BLaER1 treated with 17β-estradiol and CSF1 and Interleukin-3, amounts not matched to agents 10 nM and 100 nM (cell line): ENCODE results near the gene FLG2.
A peak's percentile ranks its signal among the peaks of the same experiment; 100 is the strongest.
"Not testable (repeated sequence)": the region's sequence is repeated elsewhere in the genome, so short reads cannot be mapped to it uniquely, and the experiment has no call there.

Experiments
- H3K27ac ChIP-seq, 11 experiments: shearing (Covaris generic); formaldehyde crosslinking; 2 replicates each; pipeline ENCODE4 v1.8.1; 2022
- H3K27me3 ChIP-seq, 11 experiments: shearing (Covaris generic); formaldehyde crosslinking; 2 replicates each; pipeline ENCODE4 v1.8.1; 2022
- H3K36me3 ChIP-seq, 11 experiments: shearing (Covaris generic); formaldehyde crosslinking; 2 replicates each; pipeline ENCODE4 v1.8.1; 2022
- H3K4me1 ChIP-seq, 10 experiments: shearing (Covaris generic); formaldehyde crosslinking; 2 replicates each; pipeline ENCODE4 v1.8.1; 2022
- H3K4me2 ChIP-seq, 11 experiments: shearing (Covaris generic); formaldehyde crosslinking; 2 replicates each; pipeline ENCODE4 v1.8.1; 2022
- H3K4me3 ChIP-seq, 10 experiments: shearing (Covaris generic); formaldehyde crosslinking; 2 replicates each; pipeline ENCODE4 v1.8.1; 2022
- H3K9ac ChIP-seq, 11 experiments: shearing (Covaris generic); formaldehyde crosslinking; 2 replicates each; pipeline ENCODE4 v1.8.1; 2022
- H3K9me3 ChIP-seq, 11 experiments: shearing (Covaris generic); formaldehyde crosslinking; replicated peaks in 1 of 11; 2 replicates each; pipeline ENCODE4 v1.8.1; 2022
- H4K20me1 ChIP-seq, 11 experiments: shearing (Covaris generic); formaldehyde crosslinking; 2 replicates each; pipeline ENCODE4 v1.8.1; 2022
- Cebpa-rat ChIP-seq, 11 experiments: shearing (Covaris generic); IDR thresholded peaks; 2 replicates each; pipeline ENCODE4 v1.8.1; 2022

FLG2 gene

DNA sequence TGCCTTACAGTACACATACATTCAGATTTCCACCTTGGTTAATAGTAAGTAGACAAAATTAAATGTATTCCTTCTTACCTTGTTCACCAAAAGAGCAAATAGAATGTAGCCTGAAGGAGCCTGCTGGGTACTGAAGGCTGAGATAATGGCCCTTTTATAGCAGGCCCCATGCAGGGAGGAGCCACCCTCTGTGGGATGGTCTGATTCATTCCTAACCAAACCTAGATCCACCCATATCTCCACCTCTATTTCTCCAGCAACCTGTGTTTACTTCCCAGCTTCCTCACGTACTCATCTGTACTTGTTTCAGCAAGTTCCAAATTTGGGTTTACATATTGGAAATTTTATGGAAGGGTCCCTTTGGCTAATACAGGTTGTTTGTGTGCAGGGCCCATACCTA is 34.7 kb downstream of the FLG2 start, which contains the start of gene FLG:
Gene FLG (minus strand): TSS at position 129 of the 400 bp plus-strand sequence. CDS start 9,783 bp downstream, outside the sequence.
- Histone ChIP-seq H3K27ac (no peak within 1 kb of the TSS), H3K4me2 (no peak within 1 kb of the TSS), H3K4me1 (no peaks in the 10 kb centered on the region), H3K9me3 (no peaks in the 10 kb centered on the region), H3K27me3 (no peaks in the 10 kb centered on the region), H3K4me3 (no peak within 1 kb of the TSS), H3K9ac (no peak within 1 kb of the TSS), H3K36me3 (no peaks in the 10 kb centered on the region), H4K20me1 (no peaks in the 10 kb centered on the region)
- TF ChIP-seq Cebpa-rat (IDR thresholded peaks at IDR 0.05) = no peak

- peaks cover 0 to 7% (median 0%) of the 10 kb centered on the region in 10 experiments; a peak in 1 of 20 replicates for H3K4me1 ChIP-seq
- no peak for TF ChIP-seq Cebpa-rat (IDR thresholded peaks at IDR 0.05)
- H3K4me2 ChIP-seq = peak overlapping the region in 1 of 11 experiments; percentile 19; a peak in 1 of 22 replicates
- peak overlapping the region in 2 of 11 experiments; percentile 30 to 43; a peak in 2 of 22 replicates for H3K27ac ChIP-seq
- no peaks in the 10 kb centered on the region for H3K27me3 ChIP-seq
- H3K9ac ChIP-seq = no peak overlapping the region
- no peaks in the 10 kb centered on the region for H3K36me3 ChIP-seq
- H4K20me1 ChIP-seq = no peaks in the 10 kb centered on the region
- H3K9me3 ChIP-seq = peaks cover 0 to 7% (median 0%) of the 10 kb centered on the region in 11 experiments; a peak in 3 of 22 replicates
- H3K4me3 ChIP-seq = no peak overlapping the region
These were observed 45.8 kb downstream of the FLG2 start for GRCh38 chr1:152313970-152314369.

DNA sequence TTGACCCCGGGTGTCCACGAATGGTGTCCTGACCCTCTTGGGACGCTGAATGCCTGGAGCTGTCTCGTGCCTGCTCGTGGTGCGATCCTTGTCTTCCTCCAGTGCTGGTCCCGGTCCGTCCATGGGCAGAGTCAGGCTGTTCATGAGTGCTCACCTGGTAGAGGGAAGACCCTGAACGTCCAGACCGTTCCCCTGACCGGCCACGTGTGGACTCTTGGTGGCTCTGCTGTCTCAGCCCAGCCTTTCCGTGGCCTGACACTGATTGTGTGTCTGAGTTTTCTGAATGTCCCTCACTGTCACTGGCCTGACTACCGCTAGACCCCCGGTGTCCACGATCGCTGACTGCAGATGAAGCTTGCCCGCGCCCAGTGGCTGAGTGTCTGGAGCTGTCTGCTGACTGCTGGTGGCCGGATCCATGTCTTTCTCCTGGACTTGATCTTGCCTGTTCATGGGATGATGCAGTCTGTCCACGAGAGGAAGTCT is 46.4 kb downstream of the FLG2 start:
- no peak overlapping the region for H3K4me2 ChIP-seq
- H3K4me1 ChIP-seq = peaks cover 0 to 7% (median 0%) of the 10 kb centered on the region in 10 experiments; a peak in 1 of 20 replicates
- no peak for TF ChIP-seq Cebpa-rat (IDR thresholded peaks at IDR 0.05)
- peak overlapping the region in 2 of 11 experiments; percentile 30 to 43; a peak in 2 of 22 replicates for H3K27ac ChIP-seq
- no peaks in the 10 kb centered on the region for H4K20me1 ChIP-seq
- H3K9ac ChIP-seq = no peak overlapping the region
- no peaks in the 10 kb centered on the region for H3K27me3 ChIP-seq
- H3K9me3 ChIP-seq = peaks cover 0 to 7% (median 0%) of the 10 kb centered on the region in 11 experiments; a peak in 3 of 22 replicates
- no peak overlapping the region for H3K4me3 ChIP-seq
- H3K36me3 ChIP-seq = no peaks in the 10 kb centered on the region

- not testable (repeated sequence) for H3K27ac ChIP-seq, H3K9ac ChIP-seq, H4K20me1 ChIP-seq, H3K27me3 ChIP-seq, H3K9me3 ChIP-seq, H3K4me1 ChIP-seq, H3K4me3 ChIP-seq, H3K36me3 ChIP-seq, H3K4me2 ChIP-seq
These were observed 47.6 kb downstream of the FLG2 start for GRCh38 chr1:152312169-152312568.

DNA sequence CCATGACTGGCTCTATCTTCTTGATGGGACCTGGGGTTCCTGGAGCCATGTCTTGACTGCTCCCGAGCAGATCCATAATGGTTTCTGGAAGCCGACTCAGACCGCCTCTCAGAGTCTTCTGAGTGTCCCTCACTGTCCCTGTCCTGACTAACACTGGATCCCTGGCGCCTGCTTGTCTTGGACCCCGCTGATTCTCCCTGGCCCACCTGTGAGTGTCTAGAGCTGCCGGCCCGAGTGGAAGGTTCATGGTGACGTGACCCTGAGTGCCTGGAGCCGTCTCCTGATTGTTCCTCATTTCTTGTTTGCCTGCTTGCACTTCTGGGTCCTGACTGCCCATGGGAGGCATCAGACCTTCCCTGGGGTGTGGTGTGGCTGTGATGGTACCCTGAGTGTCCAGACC is 49.9 kb downstream of the FLG2 start:
- Histone ChIP-seq H3K4me1 (peaks cover 0 to 7% (median 0%) of the 10 kb centered on the region in 10 experiments; a peak in 1 of 20 replicates), H3K9me3 (peaks cover 0 to 7% (median 0%) of the 10 kb centered on the region in 11 experiments; a peak in 3 of 22 replicates)

DNA sequence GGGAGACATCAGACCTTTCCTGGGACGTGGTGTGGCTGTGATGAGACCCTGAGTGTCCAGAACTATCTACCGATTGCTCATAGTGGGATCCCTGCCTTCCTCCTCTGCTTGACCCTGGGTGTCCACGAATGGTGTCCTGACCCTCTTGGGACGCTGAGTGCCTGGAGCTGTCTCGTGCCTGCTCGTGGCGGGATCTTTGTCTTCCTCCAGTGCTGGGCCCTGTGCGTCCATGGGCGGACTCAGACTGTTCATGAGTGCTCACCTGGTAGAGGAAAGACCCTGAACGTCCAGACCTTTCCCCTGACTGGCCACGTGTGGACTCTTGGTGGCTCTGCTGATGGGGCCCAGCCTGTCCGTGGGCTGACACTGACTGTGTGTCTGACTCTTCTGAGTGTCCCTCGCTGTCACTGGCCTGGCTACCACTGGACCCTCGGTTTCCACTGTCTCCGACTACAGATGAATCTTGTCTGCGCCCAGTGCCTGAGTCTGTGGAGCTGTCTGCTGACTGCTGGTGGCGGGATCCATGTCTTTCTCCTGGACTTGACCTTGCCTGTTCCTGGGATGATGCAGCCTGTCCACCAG is 50.4 kb downstream of the FLG2 start:
- not testable (repeated sequence) for H3K9ac ChIP-seq, H3K4me3 ChIP-seq, H3K4me1 ChIP-seq, H4K20me1 ChIP-seq, H3K27ac ChIP-seq, H3K27me3 ChIP-seq, H3K9me3 ChIP-seq, H3K36me3 ChIP-seq, H3K4me2 ChIP-seq

More for the DNA sequence above, 49.9 kb downstream of the FLG2 start:
- Histone ChIP-seq H4K20me1 (no peaks in the 10 kb centered on the region), H3K9ac (no peak overlapping the region), H3K27me3 (no peaks in the 10 kb centered on the region), H3K36me3 (no peaks in the 10 kb centered on the region), H3K4me3 (no peak overlapping the region), H3K4me2 (no peak overlapping the region), H3K27ac (no peak overlapping the region)
- TF ChIP-seq Cebpa-rat (IDR thresholded peaks at IDR 0.05) = no peak

GRCh38 chr1:152308758-152309157 is 51.0 kb downstream of the FLG2 start:
- H4K20me1 ChIP-seq, H3K4me1 ChIP-seq, H3K27ac ChIP-seq, H3K4me2 ChIP-seq, H3K9me3 ChIP-seq, H3K4me3 ChIP-seq, H3K36me3 ChIP-seq, H3K27me3 ChIP-seq, H3K9ac ChIP-seq: not testable (repeated sequence)

DNA sequence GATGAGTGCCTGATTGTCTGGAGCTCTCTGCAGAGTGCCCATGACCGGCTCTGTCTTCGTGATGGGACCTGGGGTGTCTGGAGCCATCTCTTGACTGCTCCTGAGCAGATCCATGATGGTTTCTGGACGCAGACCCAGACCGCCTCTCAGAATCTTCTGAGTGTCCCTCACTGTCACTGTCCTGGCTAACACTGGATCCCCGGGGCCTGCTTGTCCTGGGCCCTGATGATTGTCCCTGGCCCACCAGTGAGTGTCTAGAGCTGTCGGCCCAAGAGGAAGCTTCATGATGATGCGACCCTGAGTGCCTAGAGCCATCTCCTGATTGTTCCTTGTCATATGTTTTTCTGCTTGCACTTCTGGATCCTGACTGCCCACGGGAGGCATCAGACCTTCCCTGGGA is 51.8 kb downstream of the FLG2 start:
- not testable (repeated sequence) for H3K4me2 ChIP-seq, H3K27ac ChIP-seq, H3K9ac ChIP-seq, H3K4me3 ChIP-seq, H3K36me3 ChIP-seq, H4K20me1 ChIP-seq, H3K27me3 ChIP-seq, H3K4me1 ChIP-seq, H3K9me3 ChIP-seq

DNA sequence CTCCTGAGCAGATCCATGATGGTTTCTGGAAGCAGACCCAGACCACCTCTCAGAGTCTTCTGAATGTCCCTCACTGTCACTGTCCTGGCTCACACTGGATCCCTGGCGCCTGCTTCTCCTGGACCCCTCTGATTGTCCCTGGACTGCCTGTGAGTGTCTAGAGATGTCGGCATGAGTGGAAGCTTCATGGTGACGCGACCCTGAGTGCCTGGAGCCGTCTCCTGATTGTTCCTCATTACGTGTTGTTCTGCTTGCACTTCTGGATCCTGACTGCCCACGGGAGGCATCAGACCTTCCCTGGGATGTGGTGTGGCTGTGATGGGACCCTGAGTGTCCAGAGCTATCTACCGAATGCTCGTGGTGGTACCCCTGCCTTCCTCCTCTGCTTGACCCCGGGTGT is 53.7 kb downstream of the FLG2 start:
- not testable (repeated sequence) for H3K4me3 ChIP-seq, H3K4me1 ChIP-seq, H3K27me3 ChIP-seq, H4K20me1 ChIP-seq, H3K36me3 ChIP-seq, H3K27ac ChIP-seq, H3K4me2 ChIP-seq, H3K9ac ChIP-seq, H3K9me3 ChIP-seq

DNA sequence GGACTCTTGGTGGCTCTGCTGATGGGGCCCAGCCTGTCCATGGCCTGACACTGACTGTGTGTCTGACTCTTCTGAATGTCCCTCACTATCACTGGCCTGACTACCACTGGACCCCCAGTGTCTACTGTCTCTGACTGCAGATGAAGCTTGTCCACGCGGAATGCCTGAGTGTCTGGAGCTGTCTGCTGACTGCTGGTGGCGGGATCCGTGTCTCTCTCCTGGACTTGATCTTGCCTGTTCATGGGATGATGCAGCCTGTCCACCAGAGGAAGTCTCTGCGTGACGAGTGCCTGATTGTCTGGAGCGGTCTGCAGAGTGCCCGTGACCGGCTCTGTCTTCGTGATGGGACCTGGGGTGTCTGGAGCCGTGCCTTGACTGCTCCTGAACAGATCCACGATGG is 55.0 kb downstream of the FLG2 start:
- H3K4me1 ChIP-seq, H3K9me3 ChIP-seq, H3K4me3 ChIP-seq, H3K27me3 ChIP-seq, H4K20me1 ChIP-seq, H3K9ac ChIP-seq, H3K27ac ChIP-seq, H3K4me2 ChIP-seq, H3K36me3 ChIP-seq: not testable (repeated sequence)

GRCh38 chr1:152303139-152303872 is 56.5 kb downstream of the FLG2 start:
- not testable (repeated sequence) for H3K4me2 ChIP-seq, H3K4me1 ChIP-seq, H3K9me3 ChIP-seq, H4K20me1 ChIP-seq, H3K4me3 ChIP-seq, H3K36me3 ChIP-seq, H3K9ac ChIP-seq, H3K27ac ChIP-seq, H3K27me3 ChIP-seq
